LHCN-M2 (cell line): ENCODE data around the gene CYP3A4. TPM values are rescaled to one million over a fixed set of nuclear protein-coding genes. Genes with fewer than 3 reads are reported as not detected.
"Not testable (repeated sequence)": the region's sequence is repeated elsewhere in the genome, so short reads cannot be mapped to it uniquely, and the experiment has no call there.

Experiments used
- DNase-seq: peaks from one replicate; pipeline ENCODE4 v3.0.0-alpha.2; 2012; ENCODE audit warnings: low read depth
- polyA plus RNA-seq: library from polyadenylated mRNA; unstranded; fragments of >200 nt; gene quantifications from one replicate; pipeline ENCODE4 v1.2.1, GENCODE V29; 2012; ENCODE audit warnings: missing spikeins
- total RNA-seq: library from RNA; depleted of rRNA; stranded (reverse); fragments of >200 nt; gene quantifications from 2 replicates; pipeline ENCODE4 v1.2.3, GENCODE V29; 2014; rRNA removed

Gene CYP3A4
- 0.13 TPM in 1 of 2 replicates, not detected in the other for total RNA-seq
- polyA plus RNA-seq = not detected

DNA sequence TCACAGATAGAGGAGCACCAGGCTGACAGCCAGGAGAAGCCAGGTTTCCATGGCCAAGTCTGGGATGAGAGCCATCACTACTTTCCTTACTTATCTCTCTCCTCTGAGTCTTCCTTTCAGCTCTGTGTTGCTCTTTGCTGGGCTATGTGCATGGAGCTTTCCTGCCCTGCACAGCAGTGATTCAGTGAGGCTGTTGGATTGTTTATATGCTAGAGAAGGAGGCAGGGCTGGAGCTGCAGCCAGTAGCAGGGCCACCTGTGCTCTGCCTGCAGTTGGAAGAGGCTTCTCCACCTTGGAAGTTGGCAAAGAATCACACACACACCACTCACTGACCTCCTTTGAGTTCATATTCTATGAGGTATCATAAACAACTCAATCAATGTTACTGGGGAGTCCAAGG is at the start of gene CYP3A4:
Gene CYP3A4, minus strand, starts transcription at position 178 of the 400 bp plus-strand sequence. Its CDS starts 103 bp downstream, at position 75.
- no peak for DNase-seq

DNA sequence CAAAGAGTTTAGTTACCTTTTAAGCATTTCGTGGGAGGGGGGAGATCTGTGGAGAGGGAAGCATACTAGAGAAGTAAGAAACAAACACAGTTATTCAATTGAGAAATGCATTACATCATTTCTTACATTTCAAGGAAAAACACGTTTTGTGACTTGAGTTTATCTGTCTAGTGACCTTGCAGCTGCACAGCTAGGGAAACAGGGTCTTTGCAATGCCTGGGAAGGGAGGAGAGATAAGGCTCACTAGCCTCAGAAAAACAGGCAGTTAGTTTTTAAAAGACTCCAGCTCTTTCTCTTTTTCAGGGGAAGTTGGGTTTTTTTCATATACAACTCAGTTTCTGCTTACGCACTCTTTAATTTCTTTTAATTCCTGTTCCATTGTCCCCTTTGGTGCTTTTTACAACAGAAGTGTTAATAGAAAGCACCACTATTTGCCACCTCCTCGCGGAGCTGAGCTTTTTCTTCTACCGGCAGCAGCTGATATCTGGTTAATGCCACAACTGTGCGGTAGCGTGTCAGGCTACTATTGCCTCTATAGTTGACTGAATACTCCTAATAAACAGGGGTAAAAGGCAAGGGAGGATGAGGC is 49.4 kb upstream of the CYP3A4 start:
- DNase-seq = no peak

- no peak for DNase-seq
Observed at GRCh38 chr7:99831595-99831994, 47.6 kb upstream of the CYP3A4 start.

DNA sequence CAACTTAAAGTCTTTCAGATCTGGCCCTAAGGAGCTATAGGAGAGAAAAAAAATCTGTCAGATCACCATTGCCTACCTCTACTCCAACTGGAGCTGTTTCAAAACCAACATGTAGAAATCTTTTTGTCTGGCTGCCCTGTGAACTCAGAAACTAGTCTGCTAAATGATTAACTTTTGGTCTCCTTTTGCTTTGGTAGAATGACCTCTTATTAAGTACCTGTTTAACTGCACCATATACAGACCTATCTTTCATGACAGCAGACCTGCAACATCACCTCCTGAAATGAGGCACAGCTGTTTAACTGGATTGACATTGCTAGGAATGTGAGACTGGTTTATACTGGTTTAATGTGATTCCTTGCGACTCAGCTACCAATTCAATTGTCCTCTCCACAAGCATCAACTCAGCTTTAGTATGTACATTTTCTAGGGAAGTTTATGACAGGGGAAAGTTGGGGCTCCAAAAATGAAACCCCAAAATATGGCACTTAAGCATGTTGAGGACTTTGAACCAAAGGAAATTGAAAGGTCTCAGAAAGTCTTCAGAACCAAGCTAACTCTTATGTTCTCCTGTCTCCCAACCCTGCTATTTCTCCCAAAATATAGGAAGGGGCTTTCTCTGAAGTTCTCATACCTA is 45.7 kb upstream of the CYP3A4 start:
- no peak for DNase-seq

DNA sequence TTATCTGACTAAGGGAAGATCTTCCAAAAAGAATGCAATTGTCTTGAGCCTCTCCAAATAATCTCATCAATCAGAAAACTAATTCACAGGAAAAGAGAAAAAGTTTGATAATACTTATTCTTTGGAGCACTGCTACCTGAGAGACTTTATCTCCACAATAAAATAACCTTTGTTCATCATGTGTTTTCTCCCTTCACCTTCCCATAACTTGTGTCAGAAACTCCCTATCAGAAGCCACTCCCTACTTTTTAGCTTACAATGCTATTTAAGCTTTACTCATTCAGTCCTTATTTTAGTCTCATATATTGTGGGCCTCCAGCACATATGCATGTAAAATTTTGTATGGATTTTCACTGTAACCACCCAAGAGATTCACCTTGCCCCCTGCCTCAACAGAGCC is 44.8 kb upstream of the CYP3A4 start:
- DNase-seq = no peak

DNA sequence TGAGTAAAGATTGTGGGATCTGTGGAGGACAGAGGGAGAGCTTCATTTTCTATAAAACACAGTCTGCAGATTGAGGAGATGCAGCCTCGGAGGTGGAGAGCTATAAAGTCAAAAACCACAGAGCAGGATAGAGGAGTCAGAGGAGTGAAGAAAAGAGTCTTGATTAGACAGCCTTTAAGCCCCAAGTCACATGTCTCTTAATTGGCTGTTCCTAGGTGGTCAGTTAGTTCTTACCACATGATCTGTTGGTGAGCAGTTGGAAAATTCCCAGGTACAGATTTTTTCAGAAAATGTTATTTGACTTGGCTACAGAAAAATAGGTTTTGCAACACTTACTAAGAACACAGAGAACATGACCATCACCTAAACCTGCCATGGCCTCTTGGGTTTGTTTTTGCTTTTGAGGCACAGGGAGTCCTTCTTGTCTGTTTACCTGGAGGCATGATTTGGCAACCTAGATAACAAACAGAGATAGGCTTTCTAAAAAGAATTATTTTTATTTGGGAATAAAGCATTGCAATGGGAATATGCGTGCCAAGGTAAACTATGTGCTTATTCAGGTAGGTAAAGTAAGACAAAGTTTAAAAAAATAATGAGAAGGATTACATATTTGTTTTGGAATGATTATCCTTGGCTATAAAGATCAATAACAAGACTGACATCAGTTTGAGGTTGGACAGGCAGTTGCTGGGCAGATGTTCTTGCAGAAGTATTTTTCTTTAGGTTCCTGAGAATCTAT is 43.2 kb upstream of the CYP3A4 start:
- DNase-seq = no peak

DNA sequence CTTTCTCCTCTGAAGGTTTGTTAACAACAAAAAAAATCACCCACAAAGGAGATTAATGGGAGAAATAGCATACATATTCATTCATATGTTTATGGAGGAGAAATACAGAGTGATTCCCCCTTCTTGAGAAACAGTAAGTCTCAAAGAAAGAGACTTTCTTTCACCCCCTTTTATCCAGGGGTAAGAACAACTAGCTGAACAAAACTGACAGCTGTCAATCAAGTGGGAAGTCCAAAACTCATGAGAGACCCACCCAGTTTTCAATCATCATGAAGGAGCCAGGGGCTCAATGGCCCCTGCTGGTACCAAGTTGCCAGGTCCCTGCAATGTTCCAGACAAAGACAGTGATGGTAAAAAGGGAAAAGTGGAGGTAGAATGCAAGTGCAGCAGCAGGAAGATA is 41.9 kb upstream of the CYP3A4 start:
- no peak for DNase-seq

GRCh38 chr7:99825452-99825851 is 41.5 kb upstream of the CYP3A4 start:
- no peak for DNase-seq

DNA sequence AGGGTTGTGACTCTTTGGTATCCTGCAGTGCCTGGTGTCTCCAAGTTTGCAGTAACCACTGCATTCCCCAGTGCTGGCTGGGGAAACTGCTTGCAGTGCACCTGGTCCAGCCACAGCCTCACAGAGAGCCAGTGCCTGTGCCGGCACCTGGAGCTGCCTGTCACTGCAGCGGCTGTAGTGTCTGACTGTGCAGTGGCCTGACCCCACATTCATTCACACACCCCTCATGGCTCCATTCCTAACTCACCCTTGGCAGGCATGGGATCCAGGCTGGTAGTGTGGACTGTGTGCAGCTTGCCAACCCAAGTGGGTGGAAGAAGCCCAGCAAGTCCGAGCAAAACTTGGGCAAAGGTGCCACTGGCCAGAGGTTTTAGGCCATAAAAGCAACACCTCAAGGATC is 40.1 kb upstream of the CYP3A4 start:
- peak; percentile 26 for DNase-seq

- DNase-seq = no peak
Observed at GRCh38 chr7:99822731-99823718, 39.0 kb upstream of the CYP3A4 start.

- DNase-seq = no peak
Observed at GRCh38 chr7:99820408-99821027, 36.5 kb upstream of the CYP3A4 start.

DNA sequence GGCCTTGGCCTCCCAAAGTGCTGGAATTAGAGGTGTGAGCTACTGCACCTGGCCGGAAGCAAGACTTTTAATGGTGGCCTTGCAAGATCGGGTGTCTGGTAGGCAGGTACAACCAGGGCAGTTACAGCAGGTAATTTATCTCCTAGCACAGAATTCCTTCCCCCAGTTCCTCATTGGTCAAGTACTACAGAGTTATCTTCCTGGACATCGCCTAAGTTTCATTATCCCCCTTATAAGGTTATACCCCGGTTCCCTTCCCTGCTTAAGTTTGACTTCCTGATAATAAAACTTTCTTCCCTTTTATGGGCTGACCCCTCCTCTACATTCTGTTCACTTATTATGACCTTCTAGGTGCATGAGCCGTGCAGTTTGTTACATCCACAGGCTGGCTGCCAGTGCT is 24.8 kb upstream of the CYP3A4 start:
- no peak for DNase-seq

DNA sequence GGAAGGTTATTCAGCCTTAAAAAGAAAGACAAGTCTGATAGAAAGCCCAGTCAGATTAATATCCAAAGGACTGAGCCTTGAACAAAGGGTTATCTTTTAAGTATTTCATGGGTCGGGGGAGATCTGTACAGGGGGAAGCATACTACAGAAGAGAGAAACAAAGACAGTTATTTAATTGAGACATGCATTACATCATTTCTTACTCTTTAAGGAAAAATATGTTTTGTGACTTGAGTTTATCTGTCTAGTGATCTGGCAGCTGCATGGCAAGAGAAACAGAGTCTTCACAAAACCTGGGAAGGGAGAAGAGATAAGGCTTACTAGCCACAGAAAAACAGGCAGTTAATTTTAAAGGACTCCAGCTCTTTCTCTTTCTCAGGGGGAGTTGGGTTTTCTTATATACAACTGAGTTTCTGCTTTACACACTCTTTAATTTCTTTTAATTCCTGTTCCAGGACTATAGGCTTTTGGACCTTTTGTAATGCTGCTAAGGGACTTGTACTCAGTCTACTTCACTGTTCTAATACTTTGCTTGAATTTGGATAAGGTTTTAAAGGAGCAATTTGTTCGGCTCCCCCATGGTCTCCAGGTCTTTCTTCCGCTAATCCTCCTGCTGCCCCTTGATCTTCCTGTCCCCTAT is 23.0 kb upstream of the CYP3A4 start:
- DNase-seq = no peak

- no peak for DNase-seq
Observed at GRCh38 chr7:99805641-99806040, 21.7 kb upstream of the CYP3A4 start.

DNA sequence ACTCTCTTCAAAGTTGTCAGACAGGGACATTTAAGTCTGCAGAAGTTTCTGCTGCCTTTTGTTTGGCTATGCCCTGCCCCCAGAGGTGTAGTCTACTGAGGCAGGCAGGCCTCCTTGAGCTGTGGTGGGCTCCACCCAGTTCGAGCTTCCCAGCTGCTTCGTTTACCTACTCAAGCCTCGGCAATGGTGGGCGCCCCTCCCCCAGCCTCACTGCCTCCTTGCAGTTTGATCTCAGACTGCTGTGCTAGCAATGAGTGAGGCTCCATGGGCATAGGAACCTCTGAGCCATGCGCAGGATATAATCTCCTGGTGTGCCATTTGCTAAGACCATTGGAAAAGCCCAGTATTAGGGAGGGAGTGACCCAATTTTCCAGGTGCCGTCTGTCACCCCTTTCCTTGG is 19.1 kb upstream of the CYP3A4 start:
- DNase-seq = not testable (repeated sequence)

- not testable (repeated sequence) for DNase-seq
Observed at GRCh38 chr7:99801407-99801806, 17.4 kb upstream of the CYP3A4 start.

DNA sequence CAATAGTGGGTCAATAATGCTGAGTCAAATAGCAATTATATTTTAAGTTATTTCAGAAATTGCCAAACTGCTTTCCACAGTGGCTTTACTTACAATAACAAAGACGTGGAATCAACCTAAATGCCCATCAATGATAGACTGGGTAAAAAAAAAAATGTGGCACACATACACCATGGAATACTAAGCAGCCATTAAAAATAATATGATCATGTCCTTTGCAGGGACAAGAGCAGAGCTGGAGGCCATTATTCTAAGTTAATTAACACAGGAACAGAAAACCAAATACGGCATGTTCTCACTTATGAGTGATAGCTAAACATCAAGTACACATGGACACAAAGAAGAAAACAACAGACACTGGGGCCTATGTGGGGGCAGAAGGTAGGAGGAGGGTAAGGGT is 15.0 kb upstream of the CYP3A4 start:
- DNase-seq = no peak

DNA sequence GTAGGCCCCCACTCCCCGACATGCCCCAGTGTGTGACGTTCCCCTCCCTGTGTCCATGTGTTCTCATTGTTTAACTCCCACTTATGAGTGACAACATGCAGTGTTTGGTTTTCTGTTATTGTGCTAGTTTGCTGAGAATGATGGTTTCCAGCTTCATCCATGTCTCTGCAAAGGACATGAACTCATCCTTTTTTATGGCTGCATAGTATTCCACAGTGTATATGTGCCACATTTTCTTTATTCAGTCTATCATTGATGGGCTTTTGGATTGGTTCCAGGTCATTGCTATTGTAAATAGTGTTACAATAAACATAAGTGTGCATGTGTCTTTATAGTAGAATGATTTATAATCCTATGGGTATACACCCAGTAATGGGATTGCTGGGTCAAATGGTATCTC is 11.9 kb upstream of the CYP3A4 start:
- not testable (repeated sequence) for DNase-seq

DNA sequence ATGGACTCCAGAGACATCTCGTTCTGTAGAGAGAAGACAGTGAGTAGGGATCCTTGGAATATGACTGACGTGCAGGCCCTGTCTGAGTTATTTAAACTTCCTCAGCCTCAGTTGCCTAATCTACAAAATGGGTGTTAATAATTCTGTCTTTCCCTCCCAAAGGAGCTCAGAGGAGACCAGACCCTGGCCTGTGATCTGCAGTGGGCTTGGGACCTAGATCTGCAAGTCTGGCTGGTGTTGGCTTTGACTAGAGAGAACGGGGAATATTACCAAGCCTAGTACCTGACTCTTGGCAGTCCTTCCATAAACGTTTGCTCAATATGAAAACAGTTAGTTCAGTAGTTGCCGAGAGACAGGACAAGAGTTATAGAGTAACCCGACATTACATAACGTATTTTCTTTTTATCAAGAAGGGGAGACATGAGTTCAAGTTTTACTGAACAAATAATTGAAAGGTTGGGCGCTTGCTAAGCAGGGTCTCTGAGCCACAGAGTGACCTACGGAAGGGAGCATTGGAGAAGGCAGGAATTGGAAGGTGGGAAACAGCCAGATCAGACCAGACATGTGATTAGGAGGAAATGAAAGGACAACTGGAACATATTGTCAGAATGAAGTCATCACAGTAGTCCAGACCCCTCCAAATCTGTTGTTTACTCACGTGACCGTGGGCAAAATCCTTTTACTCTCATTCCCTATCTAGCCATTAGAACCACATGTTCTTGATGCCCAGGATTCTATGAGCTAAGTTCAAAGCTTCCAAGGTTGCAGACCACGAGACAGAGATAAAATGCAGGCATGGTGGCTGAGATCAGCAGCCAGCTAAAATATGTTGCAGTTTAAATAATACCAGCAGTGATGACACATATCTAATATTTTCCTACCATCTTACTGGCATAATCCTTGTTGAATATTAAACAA is 10.9 kb upstream of the CYP3A4 start:
- peak; percentile 90 for DNase-seq

- no peak for DNase-seq
Observed at GRCh38 chr7:99793443-99793842, 9.5 kb upstream of the CYP3A4 start.
